Measurements from ENCODE around the gene CTR9. TPM values are rescaled to one million over a fixed set of nuclear protein-coding genes. Genes with fewer than 3 reads are reported as not detected.
"Not testable (repeated sequence)": the region's sequence is repeated elsewhere in the genome, so short reads cannot be mapped to it uniquely, and the experiment has no call there.

CTR9 gene
- total RNA-seq, 1 donor from 2014 or later: 22.4 TPM

- Histone ChIP-seq H3K9me3 (ENCODE audit: control insufficient read depth in 3 of 3, low read length in 3 of 3) (no peaks in the 10 kb centered on the region), H3K4me3 (ENCODE audit: low read length in 3 of 3) (peak within 1 kb of the TSS; percentile 97 to 99 (median 99)), H3K4me1 (ENCODE audit: control insufficient read depth in 3 of 3, insufficient read depth in 3 of 3, low read length in 3 of 3) (peaks cover 20 to 33% (median 32%) of the 10 kb centered on the region in 3 donors), H3K27me3 (ENCODE audit: control insufficient read depth in 3 of 3, insufficient read depth in 3 of 3, low read length in 3 of 3) (no peaks in the 10 kb centered on the region), H3K9ac (ENCODE audit: low read depth in 1 of 3, low read length in 3 of 3) (peak within 1 kb of the TSS; percentile 97 to 100 (median 99)), H3K36me3 (ENCODE audit: control insufficient read depth in 3 of 3, insufficient read depth in 3 of 3, low read length in 3 of 3) (peaks cover 31 to 34% (median 33%) of the 10 kb centered on the region in 3 donors), H3K27ac (ENCODE audit: low read depth, low read length) (peak within 1 kb of the TSS; percentile 99)
Observed at GRCh38 chr11:10808553-10809372, 57.7 kb downstream of the CTR9 start, which contains the start of gene EIF4G2. EIF4G2 (minus strand) TSS chr11:10808926.

GRCh38 chr11:10809373-10810160, 58.5 kb downstream of the CTR9 start:
- Histone ChIP-seq H3K9me3 (ENCODE audit: control insufficient read depth in 3 of 3, low read length in 3 of 3) (no peaks in the 10 kb centered on the region), H3K36me3 (ENCODE audit: control insufficient read depth in 3 of 3, insufficient read depth in 3 of 3, low read length in 3 of 3) (peaks cover 23 to 26% (median 25%) of the 10 kb centered on the region in 3 donors), H3K9ac (ENCODE audit: low read depth in 1 of 3, low read length in 3 of 3) (peak overlapping the region; percentile 84 to 99 (median 97)), H3K4me3 (ENCODE audit: low read length in 3 of 3) (peak overlapping the region; percentile 95 to 99 (median 99)), H3K4me1 (ENCODE audit: control insufficient read depth in 3 of 3, insufficient read depth in 3 of 3, low read length in 3 of 3) (peaks cover 20 to 32% (median 31%) of the 10 kb centered on the region in 3 donors), H3K27me3 (ENCODE audit: control insufficient read depth in 3 of 3, insufficient read depth in 3 of 3, low read length in 3 of 3) (no peaks in the 10 kb centered on the region), H3K27ac (ENCODE audit: low read depth, low read length) (peak overlapping the region; percentile 99)

GRCh38 chr11:10813945-10814344, 62.9 kb downstream of the CTR9 start:
- no peaks in the 10 kb centered on the region for H3K9me3 ChIP-seq (ENCODE audit: control insufficient read depth in 3 of 3, low read length in 3 of 3)
- no peak overlapping the region for H3K27ac ChIP-seq (ENCODE audit: low read depth, low read length)
- no peak overlapping the region for H3K9ac ChIP-seq (ENCODE audit: low read depth in 1 of 3, low read length in 3 of 3)
- no peak overlapping the region for H3K4me3 ChIP-seq (ENCODE audit: low read length in 3 of 3)
- H3K27me3 ChIP-seq (ENCODE audit: control insufficient read depth in 3 of 3, insufficient read depth in 3 of 3, low read length in 3 of 3): no peaks in the 10 kb centered on the region
- H3K36me3 ChIP-seq (ENCODE audit: control insufficient read depth in 3 of 3, insufficient read depth in 3 of 3, low read length in 3 of 3): no peaks in the 10 kb centered on the region
- peaks cover 0 to 9% (median 6%) of the 10 kb centered on the region in 3 donors for H3K4me1 ChIP-seq (ENCODE audit: control insufficient read depth in 3 of 3, insufficient read depth in 3 of 3, low read length in 3 of 3)

- Histone ChIP-seq H3K4me3 (ENCODE audit: low read length in 3 of 3) (no peak overlapping the region), H3K27me3 (ENCODE audit: control insufficient read depth in 3 of 3, insufficient read depth in 3 of 3, low read length in 3 of 3) (no peaks in the 10 kb centered on the region), H3K9me3 (ENCODE audit: control insufficient read depth in 3 of 3, low read length in 3 of 3) (no peaks in the 10 kb centered on the region), H3K9ac (ENCODE audit: low read depth in 1 of 3, low read length in 3 of 3) (no peak overlapping the region), H3K27ac (ENCODE audit: low read depth, low read length) (no peak overlapping the region), H3K36me3 (ENCODE audit: control insufficient read depth in 3 of 3, insufficient read depth in 3 of 3, low read length in 3 of 3) (peaks cover 0 to 2% (median 0%) of the 10 kb centered on the region in 3 donors), H3K4me1 (ENCODE audit: control insufficient read depth in 3 of 3, insufficient read depth in 3 of 3, low read length in 3 of 3) (no peaks in the 10 kb centered on the region)
Observed at GRCh38 chr11:10818594-10818993, 67.5 kb downstream of the CTR9 start.

- not testable (repeated sequence) for H3K9me3 ChIP-seq (ENCODE audit: control insufficient read depth in 3 of 3, low read length in 3 of 3); H3K27ac ChIP-seq (ENCODE audit: low read depth, low read length); H3K4me3 ChIP-seq (ENCODE audit: low read length in 3 of 3); H3K27me3 ChIP-seq (ENCODE audit: control insufficient read depth in 3 of 3, insufficient read depth in 3 of 3, low read length in 3 of 3); H3K9ac ChIP-seq (ENCODE audit: low read depth in 1 of 3, low read length in 3 of 3); H3K36me3 ChIP-seq (ENCODE audit: control insufficient read depth in 3 of 3, insufficient read depth in 3 of 3, low read length in 3 of 3); H3K4me1 ChIP-seq (ENCODE audit: control insufficient read depth in 3 of 3, insufficient read depth in 3 of 3, low read length in 3 of 3)
Observed at GRCh38 chr11:10822491-10822890, 71.4 kb downstream of the CTR9 start.

- Histone ChIP-seq H3K4me1 (ENCODE audit: control insufficient read depth in 3 of 3, insufficient read depth in 3 of 3, low read length in 3 of 3) (no peaks in the 10 kb centered on the region), H3K27ac (ENCODE audit: low read depth, low read length) (no peak overlapping the region), H3K36me3 (ENCODE audit: control insufficient read depth in 3 of 3, insufficient read depth in 3 of 3, low read length in 3 of 3) (peaks cover 0 to 2% (median 0%) of the 10 kb centered on the region in 3 donors), H3K27me3 (ENCODE audit: control insufficient read depth in 3 of 3, insufficient read depth in 3 of 3, low read length in 3 of 3) (no peaks in the 10 kb centered on the region), H3K9me3 (ENCODE audit: control insufficient read depth in 3 of 3, low read length in 3 of 3) (no peaks in the 10 kb centered on the region), H3K4me3 (ENCODE audit: low read length in 3 of 3) (no peak overlapping the region), H3K9ac (ENCODE audit: low read depth in 1 of 3, low read length in 3 of 3) (no peak overlapping the region)
Observed at GRCh38 chr11:10823152-10823579, 72.1 kb downstream of the CTR9 start.

- Histone ChIP-seq H3K9ac (ENCODE audit: low read depth in 1 of 3, low read length in 3 of 3) (no peak overlapping the region), H3K9me3 (ENCODE audit: control insufficient read depth in 3 of 3, low read length in 3 of 3) (no peaks in the 10 kb centered on the region), H3K27me3 (ENCODE audit: control insufficient read depth in 3 of 3, insufficient read depth in 3 of 3, low read length in 3 of 3) (no peaks in the 10 kb centered on the region), H3K27ac (ENCODE audit: low read depth, low read length) (no peak overlapping the region), H3K4me3 (ENCODE audit: low read length in 3 of 3) (no peak overlapping the region), H3K36me3 (ENCODE audit: control insufficient read depth in 3 of 3, insufficient read depth in 3 of 3, low read length in 3 of 3) (peaks cover 0 to 2% (median 0%) of the 10 kb centered on the region in 3 donors), H3K4me1 (ENCODE audit: control insufficient read depth in 3 of 3, insufficient read depth in 3 of 3, low read length in 3 of 3) (no peaks in the 10 kb centered on the region)
Observed at GRCh38 chr11:10824888-10825287, 73.8 kb downstream of the CTR9 start.

- no peaks in the 10 kb centered on the region for H3K4me1 ChIP-seq (ENCODE audit: control insufficient read depth in 3 of 3, insufficient read depth in 3 of 3, low read length in 3 of 3)
- no peak overlapping the region for H3K9ac ChIP-seq (ENCODE audit: low read depth in 1 of 3, low read length in 3 of 3)
- H3K27me3 ChIP-seq (ENCODE audit: control insufficient read depth in 3 of 3, insufficient read depth in 3 of 3, low read length in 3 of 3): no peaks in the 10 kb centered on the region
- H3K9me3 ChIP-seq (ENCODE audit: control insufficient read depth in 3 of 3, low read length in 3 of 3): no peaks in the 10 kb centered on the region
- no peak overlapping the region for H3K4me3 ChIP-seq (ENCODE audit: low read length in 3 of 3)
- H3K27ac ChIP-seq (ENCODE audit: low read depth, low read length): no peak overlapping the region
- H3K36me3 ChIP-seq (ENCODE audit: control insufficient read depth in 3 of 3, insufficient read depth in 3 of 3, low read length in 3 of 3): no peaks in the 10 kb centered on the region
Observed at GRCh38 chr11:10828402-10828801, 77.4 kb downstream of the CTR9 start.

GRCh38 chr11:10829139-10829538, 78.1 kb downstream of the CTR9 start:
- Histone ChIP-seq H3K36me3 (ENCODE audit: control insufficient read depth in 3 of 3, insufficient read depth in 3 of 3, low read length in 3 of 3) (no peaks in the 10 kb centered on the region), H3K4me3 (ENCODE audit: low read length in 3 of 3) (no peak overlapping the region), H3K4me1 (ENCODE audit: control insufficient read depth in 3 of 3, insufficient read depth in 3 of 3, low read length in 3 of 3) (no peaks in the 10 kb centered on the region), H3K9me3 (ENCODE audit: control insufficient read depth in 3 of 3, low read length in 3 of 3) (no peaks in the 10 kb centered on the region), H3K27ac (ENCODE audit: low read depth, low read length) (no peak overlapping the region), H3K9ac (ENCODE audit: low read depth in 1 of 3, low read length in 3 of 3) (no peak overlapping the region), H3K27me3 (ENCODE audit: control insufficient read depth in 3 of 3, insufficient read depth in 3 of 3, low read length in 3 of 3) (no peaks in the 10 kb centered on the region)

All from skeletal muscle tissue (tissue), 4 donors.